ENCODE measurements around the gene RNF214. TPM values are rescaled to one million over a fixed set of nuclear protein-coding genes. Genes with fewer than 3 reads are reported as not detected.

RNF214 gene
- total and polyA plus RNA-seq, 2 of the 13 experiments (the other 11 are each of a cell fraction or from before 2014, with no cell fraction given), result 10.7 to 12.6 TPM

DNA sequence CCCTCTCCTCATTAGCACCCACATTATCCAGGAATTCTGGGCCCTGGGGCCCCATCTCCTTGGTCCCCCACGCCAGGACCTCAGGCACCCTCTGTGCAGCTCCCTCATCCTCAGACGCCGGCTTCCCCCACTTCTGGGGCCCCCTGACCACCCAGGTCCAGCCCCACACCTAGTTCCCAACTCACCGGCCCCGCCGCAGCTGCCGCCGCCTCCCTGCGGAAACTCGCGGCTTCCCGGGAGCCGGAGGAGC, 704 bp upstream of the RNF214 start, which contains the start of gene PCSK7 (continued):
- TF ChIP-seq, protein P1, sequence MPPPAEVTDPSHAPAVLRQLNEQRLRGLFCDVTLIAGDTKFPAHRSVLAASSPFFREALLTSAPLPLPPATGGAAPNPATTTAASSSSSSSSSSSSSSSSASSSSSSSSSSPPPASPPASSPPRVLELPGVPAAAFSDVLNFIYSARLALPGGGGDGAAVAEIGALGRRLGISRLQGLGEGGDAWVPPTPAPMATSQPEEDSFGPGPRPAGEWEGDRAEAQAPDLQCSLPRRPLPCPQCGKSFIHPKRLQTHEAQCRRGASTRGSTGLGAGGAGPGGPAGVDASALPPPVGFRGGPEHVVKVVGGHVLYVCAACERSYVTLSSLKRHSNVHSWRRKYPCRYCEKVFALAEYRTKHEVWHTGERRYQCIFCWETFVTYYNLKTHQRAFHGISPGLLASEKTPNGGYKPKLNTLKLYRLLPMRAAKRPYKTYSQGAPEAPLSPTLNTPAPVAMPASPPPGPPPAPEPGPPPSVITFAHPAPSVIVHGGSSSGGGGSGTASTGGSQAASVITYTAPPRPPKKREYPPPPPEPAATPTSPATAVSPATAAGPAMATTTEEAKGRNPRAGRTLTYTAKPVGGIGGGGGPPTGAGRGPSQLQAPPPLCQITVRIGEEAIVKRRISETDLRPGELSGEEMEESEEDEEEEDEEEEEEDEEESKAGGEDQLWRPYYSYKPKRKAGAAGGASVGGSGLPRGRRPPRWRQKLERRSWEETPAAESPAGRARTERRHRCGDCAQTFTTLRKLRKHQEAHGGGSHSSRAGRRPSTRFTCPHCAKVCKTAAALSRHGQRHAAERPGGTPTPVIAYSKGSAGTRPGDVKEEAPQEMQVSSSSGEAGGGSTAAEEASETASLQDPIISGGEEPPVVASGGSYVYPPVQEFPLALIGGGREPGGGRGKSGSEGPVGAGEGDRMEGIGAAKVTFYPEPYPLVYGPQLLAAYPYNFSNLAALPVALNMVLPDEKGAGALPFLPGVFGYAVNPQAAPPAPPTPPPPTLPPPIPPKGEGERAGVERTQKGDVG (CRISPR knock-in tag; IDR thresholded peaks at IDR 0.05; ENCODE audit: borderline replicate concordance), result no peak
- TF ChIP-seq ZMYM2 (CRISPR knock-in tag; IDR thresholded peaks at IDR 0.05) (no peak), ZFX (CRISPR knock-in tag; IDR thresholded peaks at IDR 0.05; ENCODE audit: low read depth) (peak; percentile 41; the same call in 1 of the 2 replicates), ZNF180 (CRISPR knock-in tag; IDR thresholded peaks at IDR 0.05; ENCODE audit: borderline replicate concordance, low read depth) (no peak), SCMH1 (CRISPR knock-in tag; IDR thresholded peaks at IDR 0.05; ENCODE audit: borderline replicate concordance) (no peak), HCFC1 (IDR thresholded peaks at IDR 0.05; ENCODE audit: low read depth, low read length) (no peak), ZNF18 (CRISPR knock-in tag; IDR thresholded peaks at IDR 0.05; ENCODE audit: insufficient replicate concordance) (no peak), MBD4 (IDR thresholded peaks at IDR 0.05; ENCODE audit: borderline replicate concordance, low read length) (no peak), CENPX (CRISPR knock-in tag; IDR thresholded peaks at IDR 0.05) (no peak), HDAC6 (IDR thresholded peaks at IDR 0.05; ENCODE audit: low read depth, low read length) (no peak), ZC3H13 (CRISPR knock-in tag; IDR thresholded peaks at IDR 0.05) (no peak), TAF15 (IDR thresholded peaks at IDR 0.05; ENCODE audit: low read depth, low read length, poor library complexity, severe bottlenecking) (no peak), CHD2 (IDR thresholded peaks at IDR 0.05; ENCODE audit: low read depth, low read length) (no peak), RFXAP (CRISPR knock-in tag; IDR thresholded peaks at IDR 0.05; ENCODE audit: borderline replicate concordance) (no peak), LCORL (IDR thresholded peaks at IDR 0.05) (no peak), LCORL (CRISPR knock-in tag; IDR thresholded peaks at IDR 0.05) (no peak), NR2F6 (IDR thresholded peaks at IDR 0.05) (no peak), NR2F6 (CRISPR knock-in tag; IDR thresholded peaks at IDR 0.05) (no peak), ZNF720 (CRISPR knock-in tag; IDR thresholded peaks at IDR 0.05) (no peak), HDAC1 (CRISPR knock-in tag; IDR thresholded peaks at IDR 0.05) (peak; percentile 76), ZFP36L1 (CRISPR knock-in tag; IDR thresholded peaks at IDR 0.05) (no peak), RAD21 (CRISPR knock-in tag; IDR thresholded peaks at IDR 0.05) (no peak), ZNF619 (CRISPR knock-in tag; IDR thresholded peaks at IDR 0.05) (no peak), MTA3 (CRISPR knock-in tag; IDR thresholded peaks at IDR 0.05) (no peak), SAP130 (CRISPR knock-in tag; IDR thresholded peaks at IDR 0.05; ENCODE audit: low read depth) (peak; percentile 88), CBFB (CRISPR knock-in tag; IDR thresholded peaks at IDR 0.05) (no peak)
- TF ChIP-seq, protein P2, sequence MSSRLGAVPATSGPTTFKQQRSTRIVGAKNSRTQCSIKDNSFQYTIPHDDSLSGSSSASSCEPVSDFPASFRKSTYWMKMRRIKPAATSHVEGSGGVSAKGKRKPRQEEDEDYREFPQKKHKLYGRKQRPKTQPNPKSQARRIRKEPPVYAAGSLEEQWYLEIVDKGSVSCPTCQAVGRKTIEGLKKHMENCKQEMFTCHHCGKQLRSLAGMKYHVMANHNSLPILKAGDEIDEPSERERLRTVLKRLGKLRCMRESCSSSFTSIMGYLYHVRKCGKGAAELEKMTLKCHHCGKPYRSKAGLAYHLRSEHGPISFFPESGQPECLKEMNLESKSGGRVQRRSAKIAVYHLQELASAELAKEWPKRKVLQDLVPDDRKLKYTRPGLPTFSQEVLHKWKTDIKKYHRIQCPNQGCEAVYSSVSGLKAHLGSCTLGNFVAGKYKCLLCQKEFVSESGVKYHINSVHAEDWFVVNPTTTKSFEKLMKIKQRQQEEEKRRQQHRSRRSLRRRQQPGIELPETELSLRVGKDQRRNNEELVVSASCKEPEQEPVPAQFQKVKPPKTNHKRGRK (CRISPR knock-in tag; IDR thresholded peaks at IDR 0.05), result no peak
- TF ChIP-seq, protein P3, sequence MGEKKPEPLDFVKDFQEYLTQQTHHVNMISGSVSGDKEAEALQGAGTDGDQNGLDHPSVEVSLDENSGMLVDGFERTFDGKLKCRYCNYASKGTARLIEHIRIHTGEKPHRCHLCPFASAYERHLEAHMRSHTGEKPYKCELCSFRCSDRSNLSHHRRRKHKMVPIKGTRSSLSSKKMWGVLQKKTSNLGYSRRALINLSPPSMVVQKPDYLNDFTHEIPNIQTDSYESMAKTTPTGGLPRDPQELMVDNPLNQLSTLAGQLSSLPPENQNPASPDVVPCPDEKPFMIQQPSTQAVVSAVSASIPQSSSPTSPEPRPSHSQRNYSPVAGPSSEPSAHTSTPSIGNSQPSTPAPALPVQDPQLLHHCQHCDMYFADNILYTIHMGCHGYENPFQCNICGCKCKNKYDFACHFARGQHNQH (CRISPR knock-in tag; IDR thresholded peaks at IDR 0.05), result no peak

Measured in HepG2 (cell line).